ENCODE measurements around the gene GATM.
"Not testable (repeated sequence)": the region's sequence is repeated elsewhere in the genome, so short reads cannot be mapped to it uniquely, and the experiment has no call there.

Gene GATM

DNA sequence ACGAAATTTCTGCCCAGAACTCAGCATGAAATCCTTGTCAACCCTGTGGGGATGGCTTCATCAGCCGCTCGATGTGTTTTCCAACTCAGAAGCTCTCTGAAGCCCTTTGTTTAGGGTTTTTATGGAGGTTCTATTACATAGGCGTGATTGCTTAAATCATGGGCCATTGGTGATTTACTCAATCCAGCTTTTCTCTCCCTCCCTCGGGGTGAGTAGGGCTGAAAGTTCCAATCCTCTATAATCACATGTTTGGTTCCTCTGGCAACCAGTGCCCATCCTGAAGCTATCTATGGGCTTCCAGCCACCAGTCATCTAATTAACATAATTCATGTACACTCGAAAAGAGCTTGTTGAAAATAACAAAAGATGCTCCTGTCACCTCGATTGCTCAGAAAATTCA is 51.6 kb downstream of the GATM start:
- no peak for DNase-seq (ENCODE audit: low read depth)
- H3K4me3 ChIP-seq (ENCODE audit: low read depth, low read length) = no peak overlapping the region
- TF ChIP-seq, protein P1, sequence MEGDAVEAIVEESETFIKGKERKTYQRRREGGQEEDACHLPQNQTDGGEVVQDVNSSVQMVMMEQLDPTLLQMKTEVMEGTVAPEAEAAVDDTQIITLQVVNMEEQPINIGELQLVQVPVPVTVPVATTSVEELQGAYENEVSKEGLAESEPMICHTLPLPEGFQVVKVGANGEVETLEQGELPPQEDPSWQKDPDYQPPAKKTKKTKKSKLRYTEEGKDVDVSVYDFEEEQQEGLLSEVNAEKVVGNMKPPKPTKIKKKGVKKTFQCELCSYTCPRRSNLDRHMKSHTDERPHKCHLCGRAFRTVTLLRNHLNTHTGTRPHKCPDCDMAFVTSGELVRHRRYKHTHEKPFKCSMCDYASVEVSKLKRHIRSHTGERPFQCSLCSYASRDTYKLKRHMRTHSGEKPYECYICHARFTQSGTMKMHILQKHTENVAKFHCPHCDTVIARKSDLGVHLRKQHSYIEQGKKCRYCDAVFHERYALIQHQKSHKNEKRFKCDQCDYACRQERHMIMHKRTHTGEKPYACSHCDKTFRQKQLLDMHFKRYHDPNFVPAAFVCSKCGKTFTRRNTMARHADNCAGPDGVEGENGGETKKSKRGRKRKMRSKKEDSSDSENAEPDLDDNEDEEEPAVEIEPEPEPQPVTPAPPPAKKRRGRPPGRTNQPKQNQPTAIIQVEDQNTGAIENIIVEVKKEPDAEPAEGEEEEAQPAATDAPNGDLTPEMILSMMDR (IDR thresholded peaks at IDR 0.05; ENCODE audit: low read depth, low read length, missing control alignments) = no peak

DNA sequence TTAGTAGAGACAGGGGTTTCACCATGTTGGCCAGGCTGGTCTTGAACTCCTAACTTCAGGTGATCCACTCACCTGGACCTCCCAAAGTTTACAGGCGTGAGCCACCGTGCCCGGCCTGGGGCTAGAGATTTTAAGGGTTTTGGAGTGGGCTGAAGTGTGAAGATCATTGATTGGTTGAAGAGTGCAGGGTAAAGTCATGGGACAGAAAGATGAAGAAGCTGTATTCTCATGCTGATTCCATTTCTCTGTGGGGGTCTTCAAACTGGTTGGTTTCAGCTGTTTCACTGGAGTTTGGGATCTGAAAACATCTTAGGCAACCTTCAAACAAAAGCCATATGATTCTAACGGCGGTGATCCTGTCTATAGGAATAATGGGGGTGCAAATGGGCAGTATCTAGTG is 52.1 kb downstream of the GATM start:
- TF ChIP-seq, protein P1 (IDR thresholded peaks at IDR 0.05; ENCODE audit: low read depth, low read length, missing control alignments) = no peak
- DNase-seq (ENCODE audit: low read depth) = no peak
- H3K4me3 ChIP-seq (ENCODE audit: low read depth, low read length) = no peak overlapping the region

DNA sequence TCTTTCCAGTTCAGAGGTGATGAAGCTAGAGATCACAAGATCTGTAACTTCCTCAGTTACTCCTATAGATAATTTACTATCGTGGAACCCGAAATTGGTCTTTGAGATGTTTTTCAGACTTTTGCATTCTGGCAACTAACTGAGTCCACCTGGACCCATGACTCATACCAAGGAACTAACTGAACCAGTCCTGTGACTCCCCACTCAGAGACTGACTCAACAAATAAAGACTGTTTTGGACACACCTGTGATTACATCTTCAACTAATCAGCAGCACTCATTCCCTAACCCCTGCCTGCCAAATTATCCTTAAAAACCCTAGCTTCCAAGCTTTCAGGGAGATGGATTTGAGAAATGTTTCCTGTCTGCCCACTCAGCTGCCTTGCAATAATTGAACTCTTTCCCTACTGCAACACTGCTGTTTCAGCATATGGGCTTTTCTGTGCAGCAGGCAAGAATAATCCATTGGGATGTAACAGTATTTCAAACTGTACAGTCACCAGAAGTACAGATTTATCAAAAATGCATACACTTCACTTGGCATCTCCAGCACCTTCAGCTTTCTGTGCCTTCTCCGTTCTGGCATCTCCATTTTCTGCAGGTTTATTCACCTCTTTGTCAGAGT is 57.7 kb downstream of the GATM start:
- no peak for DNase-seq (ENCODE audit: low read depth)

DNA sequence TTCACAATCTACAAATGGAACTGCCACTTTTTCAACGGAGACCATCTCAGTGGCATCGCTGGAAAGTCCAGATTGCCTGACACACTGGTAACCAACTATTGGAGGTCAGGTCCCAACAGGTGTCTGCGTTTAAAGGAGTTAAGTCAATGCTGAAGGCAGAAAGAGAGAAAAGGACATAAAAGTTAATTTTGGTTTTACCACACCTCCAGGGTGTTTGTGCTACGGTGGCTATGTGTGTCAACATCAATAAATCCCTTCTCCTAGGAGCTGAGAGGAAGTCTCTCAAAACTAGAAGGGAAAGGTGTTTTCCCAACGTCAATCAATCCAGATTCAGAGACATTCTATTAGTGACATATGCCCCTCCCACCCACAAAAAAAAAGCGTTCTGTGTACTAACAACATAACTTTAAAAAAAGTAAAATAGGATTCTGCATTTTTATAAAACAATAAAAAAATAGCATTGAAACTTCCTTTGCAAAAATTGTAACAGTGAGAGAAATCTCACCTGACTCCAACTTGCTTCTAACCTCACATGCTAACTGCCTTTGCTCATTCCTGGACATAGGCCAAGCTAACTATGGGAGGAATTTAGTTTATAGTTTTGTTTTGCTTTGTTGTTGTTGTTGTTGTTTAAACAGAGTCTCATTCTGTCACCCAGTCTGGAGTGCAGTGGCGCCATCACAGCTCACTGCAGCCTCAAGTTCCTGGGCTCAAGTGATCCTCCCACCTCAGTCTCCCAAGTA is 58.7 kb downstream of the GATM start:
- no peak for DNase-seq (ENCODE audit: low read depth)
- TF ChIP-seq, protein P1 (IDR thresholded peaks at IDR 0.05; ENCODE audit: low read depth, low read length, missing control alignments) = no peak
- H3K4me3 ChIP-seq (ENCODE audit: low read depth, low read length) = no peak overlapping the region

More for the DNA sequence above, 57.7 kb downstream of the GATM start:
- H3K4me3 ChIP-seq (ENCODE audit: low read depth, low read length) = no peak overlapping the region
- TF ChIP-seq, protein P1 (IDR thresholded peaks at IDR 0.05; ENCODE audit: low read depth, low read length, missing control alignments) = no peak

DNA sequence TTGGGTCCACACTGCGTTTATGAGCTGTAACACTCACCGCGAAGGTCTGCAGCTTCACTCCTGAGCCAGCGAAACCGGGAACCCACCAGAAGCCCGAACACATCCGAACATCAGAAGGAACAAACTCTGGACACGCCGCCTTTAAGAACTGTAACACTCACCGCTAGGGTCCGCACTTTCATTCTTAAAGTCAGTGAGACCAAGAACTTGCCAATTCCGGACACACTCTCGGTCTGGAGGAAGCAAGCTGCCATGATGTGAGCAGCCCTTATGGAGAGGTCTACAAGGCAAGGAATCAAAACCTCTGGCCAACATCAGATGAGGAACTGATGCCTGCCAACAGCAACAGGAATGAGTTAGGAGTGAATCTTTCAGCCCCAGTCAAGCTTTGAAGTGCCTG is 63.4 kb downstream of the GATM start:
- no peak overlapping the region for H3K4me3 ChIP-seq (ENCODE audit: low read depth, low read length)
- no peak for DNase-seq (ENCODE audit: low read depth)
- TF ChIP-seq, protein P1 (IDR thresholded peaks at IDR 0.05; ENCODE audit: low read depth, low read length, missing control alignments) = no peak

DNA sequence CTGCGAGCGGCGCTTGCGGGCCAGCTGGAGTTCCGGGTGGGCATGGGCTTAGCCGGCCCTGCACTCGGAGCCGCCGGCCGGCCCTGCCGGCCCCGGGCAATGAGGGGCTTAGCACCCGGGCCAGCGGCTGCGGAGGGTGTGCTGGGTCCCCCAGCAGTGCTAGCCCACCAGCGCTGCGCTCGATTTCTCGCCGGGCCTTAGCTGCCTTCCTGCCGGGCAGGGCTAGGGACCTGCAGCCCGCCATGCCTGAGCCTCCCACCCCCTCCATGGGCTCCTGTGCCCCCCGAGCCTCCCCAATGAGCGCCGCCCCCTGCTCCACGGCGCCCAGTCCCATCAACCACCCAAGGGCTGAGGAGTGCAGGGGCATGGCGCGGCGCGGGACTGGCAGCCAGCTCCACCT is 64.2 kb downstream of the GATM start:
- H3K4me3 ChIP-seq (ENCODE audit: low read depth, low read length); DNase-seq (ENCODE audit: low read depth): not testable (repeated sequence)
